Prostate gland (tissue), 2 donors: ENCODE measurements around the gene POLK. TPM values are rescaled to one million over a fixed set of nuclear protein-coding genes. Genes with fewer than 3 reads are reported as not detected.
A peak's percentile ranks its signal among the peaks of the same experiment; 100 is the strongest.

Source experiments
- DNase-seq: peaks from one replicate; pipeline ENCODE4 v3.0.0-alpha.2; 2019; ENCODE audit warnings: low spot score
- H3K27ac ChIP-seq, 2 donors: fragments of 200-600 bp; sonication (generic); 2 replicates each; pipeline ENCODE4 v1.5.1; 2017 to 2019
- H3K27me3 ChIP-seq: fragments of 200-600 bp; sonication (generic); replicated peaks from 2 replicates; pipeline ENCODE4 v1.5.1; 2019; ENCODE audit not compliant: insufficient read depth
- H3K36me3 ChIP-seq, 2 donors: fragments of 200-600 bp; sonication (generic); 1 replicate in 1 of 2; 2 replicates in 1 of 2; pipeline versions ENCODE4 v1.5.1 to v1.8.1; 2017 to 2019
- H3K4me1 ChIP-seq: fragments of 200-600 bp; sonication (generic); replicated peaks from 2 replicates; pipeline ENCODE4 v1.5.1; 2019
- H3K4me3 ChIP-seq, 2 donors: fragments of 200-600 bp; sonication (generic); 2 replicates each; pipeline ENCODE4 v1.5.1; 2017 to 2019
- H3K9me3 ChIP-seq: fragments of 200-600 bp; sonication (generic); 2 replicates; pipeline ENCODE4 v1.5.1; 2017
- CTCF ChIP-seq, 4 experiments: fragments of 200-600 bp in 2 of 4; fragments of 450-650 bp in 2 of 4; sonication (generic) in 2 of 4; IDR thresholded peaks; 1 replicate in 3 of 4; 2 replicates in 1 of 4; pipeline ENCODE4 v1.5.1; 2016 to 2019; ENCODE audit warnings: antibody characterized with exemption in 4 of 4, mild to moderate bottlenecking in 2 of 4, moderate library complexity in 2 of 4
- POLR2A ChIP-seq: fragments of 450-650 bp; IDR thresholded peaks from one replicate; pipeline ENCODE4 v1.6.1; 2016; ENCODE audit warnings: antibody characterized with exemption, mild to moderate bottlenecking
- POLR2AphosphoS5 ChIP-seq: sonication (generic); formaldehyde crosslinking; IDR thresholded peaks from one replicate; pipeline ENCODE4 v1.6.1; 2017; ENCODE audit warnings: antibody characterized with exemption
- WGBS: methylation state at CpG from one replicate; pipeline ENCODE4 v1.1.5; 2018; 5-methylcytosine and 5-hydroxymethylcytosine counted together
- intact Hi-C: fragments of 100-400 bp; cut with DNase I; formaldehyde crosslinking; loops from one replicate; pipeline ENCODE4 v1.14.2; 2022
- total RNA-seq, 2 donors: library from RNA; depleted of rRNA; stranded (reverse); fragments of >200 nt; gene quantifications; one replicate each; pipeline ENCODE4 v1.1.0, GENCODE V29; 2016

The POLK gene
- total RNA-seq, 2 donors from 2014 or later = 28.4 to 33.6 TPM

GRCh38 chr5:75622564-75622963, 110.9 kb downstream of the POLK start:
- TF ChIP-seq POLR2AphosphoS5 = peak; percentile 92
- TF ChIP-seq POLR2A = no peak
- no peak for TF ChIP-seq CTCF (IDR thresholded peaks at IDR 0.05)

DNA sequence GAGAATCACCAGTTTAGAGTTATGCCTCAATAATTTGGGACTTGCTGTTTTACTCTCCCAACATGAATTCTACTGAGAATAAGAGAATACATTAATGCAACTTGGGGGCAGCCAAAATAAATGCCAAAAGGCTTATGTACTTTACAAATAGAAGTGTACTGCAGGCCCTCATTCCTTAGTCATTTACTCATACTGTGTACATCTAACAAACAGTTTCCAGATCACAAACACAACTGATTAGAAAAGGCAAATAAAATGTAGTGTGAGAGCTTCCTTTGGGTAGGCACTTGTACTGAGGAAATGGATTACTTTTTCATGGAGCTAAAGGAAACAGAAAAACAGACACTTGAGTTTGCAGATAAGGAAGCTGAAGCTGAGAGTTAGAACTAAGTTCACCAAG, 112.2 kb downstream of the POLK start:
- DNase-seq = no peak
- intact Hi-C loops = no loop called here
- Histone ChIP-seq H3K4me3 (no peak overlapping the region), H3K9me3 (no peaks in the 10 kb centered on the region), H3K36me3 (no peaks in the 10 kb centered on the region), H3K27ac (peak overlapping the region; percentile 41 to 45), H3K4me1 (peaks cover 8% of the 10 kb centered on the region), H3K27me3 (no peaks in the 10 kb centered on the region)
- TF ChIP-seq CTCF (IDR thresholded peaks at IDR 0.05) (no peak), POLR2AphosphoS5 (peak; percentile 22)

More at GRCh38 chr5:75622564-75622963, 110.9 kb downstream of the POLK start:
- intact Hi-C loops = no loop called here
- Histone ChIP-seq H3K27ac (peak overlapping the region; percentile 41 to 45), H3K27me3 (no peaks in the 10 kb centered on the region), H3K4me1 (peaks cover 8% of the 10 kb centered on the region), H3K36me3 (no peaks in the 10 kb centered on the region), H3K9me3 (no peaks in the 10 kb centered on the region), H3K4me3 (no peak overlapping the region)
- peak; percentile 66 for DNase-seq
- 34% methylated on average over 4 of the region's 4 CpGs for WGBS

DNA sequence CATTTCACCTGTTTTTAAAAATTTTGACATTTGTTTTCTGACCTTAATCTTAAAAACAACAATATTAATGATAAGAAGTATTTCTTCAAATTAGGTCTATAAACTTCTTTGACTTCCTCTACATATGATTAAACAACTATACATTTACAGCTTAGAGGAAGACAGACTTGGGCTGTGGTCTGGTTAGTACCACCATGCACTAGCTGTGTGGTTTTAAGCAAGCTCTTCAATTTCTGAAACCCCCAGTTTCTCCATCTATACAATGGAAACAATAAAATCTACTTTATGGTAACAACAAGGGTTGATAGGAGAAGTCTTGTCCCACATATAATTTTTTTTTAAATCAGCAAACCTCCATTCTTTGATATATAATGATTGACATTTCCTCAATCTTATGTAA, 115.3 kb downstream of the POLK start:
- no peaks in the 10 kb centered on the region for H3K4me1 ChIP-seq
- TF ChIP-seq CTCF (IDR thresholded peaks at IDR 0.05) = no peak
- H3K4me3 ChIP-seq = no peak overlapping the region
- H3K9me3 ChIP-seq = no peaks in the 10 kb centered on the region
- no peaks in the 10 kb centered on the region for H3K27me3 ChIP-seq
- intact Hi-C loops = no loop called here
- H3K27ac ChIP-seq = no peak overlapping the region
- DNase-seq = no peak
- H3K36me3 ChIP-seq = no peaks in the 10 kb centered on the region

- no peak overlapping the region for H3K27ac ChIP-seq
- intact Hi-C loops = no loop called here
- no peaks in the 10 kb centered on the region for H3K27me3 ChIP-seq
- no peak for TF ChIP-seq CTCF (IDR thresholded peaks at IDR 0.05)
- no peak for TF ChIP-seq POLR2AphosphoS5
- no peaks in the 10 kb centered on the region for H3K9me3 ChIP-seq
- H3K36me3 ChIP-seq = no peaks in the 10 kb centered on the region
- H3K4me3 ChIP-seq = no peak overlapping the region
- 88% methylated on average over 1 of the region's 1 CpG for whole genome bisulfite sequencing
- no peak for DNase-seq
- H3K4me1 ChIP-seq = no peaks in the 10 kb centered on the region
Measured at GRCh38 chr5:75627801-75628200, 116.1 kb downstream of the POLK start.

GRCh38 chr5:75630875-75631274, 119.2 kb downstream of the POLK start:
- Histone ChIP-seq H3K9me3 (no peaks in the 10 kb centered on the region), H3K27ac (no peak overlapping the region), H3K27me3 (no peaks in the 10 kb centered on the region), H3K36me3 (no peaks in the 10 kb centered on the region), H3K4me3 (no peak overlapping the region), H3K4me1 (no peaks in the 10 kb centered on the region)
- intact Hi-C loops = no loop called here
- WGBS = 92% methylated on average over 2 of the region's 2 CpGs
- TF ChIP-seq POLR2A (no peak), CTCF (IDR thresholded peaks at IDR 0.05) (no peak), POLR2AphosphoS5 (no peak)
- no peak for DNase-seq
